ENCODE data around the gene CRKL.
"Not testable (repeated sequence)": the region's sequence is repeated elsewhere in the genome, so short reads cannot be mapped to it uniquely, and the experiment has no call there.

- TF ChIP-seq ZBTB1, ZNF558, ZNF133, ZNF48, ZNF549 (tag by site-specific recombination; IDR thresholded peaks at IDR 0.05): not testable (repeated sequence)
- TF ChIP-seq, protein P1, sequence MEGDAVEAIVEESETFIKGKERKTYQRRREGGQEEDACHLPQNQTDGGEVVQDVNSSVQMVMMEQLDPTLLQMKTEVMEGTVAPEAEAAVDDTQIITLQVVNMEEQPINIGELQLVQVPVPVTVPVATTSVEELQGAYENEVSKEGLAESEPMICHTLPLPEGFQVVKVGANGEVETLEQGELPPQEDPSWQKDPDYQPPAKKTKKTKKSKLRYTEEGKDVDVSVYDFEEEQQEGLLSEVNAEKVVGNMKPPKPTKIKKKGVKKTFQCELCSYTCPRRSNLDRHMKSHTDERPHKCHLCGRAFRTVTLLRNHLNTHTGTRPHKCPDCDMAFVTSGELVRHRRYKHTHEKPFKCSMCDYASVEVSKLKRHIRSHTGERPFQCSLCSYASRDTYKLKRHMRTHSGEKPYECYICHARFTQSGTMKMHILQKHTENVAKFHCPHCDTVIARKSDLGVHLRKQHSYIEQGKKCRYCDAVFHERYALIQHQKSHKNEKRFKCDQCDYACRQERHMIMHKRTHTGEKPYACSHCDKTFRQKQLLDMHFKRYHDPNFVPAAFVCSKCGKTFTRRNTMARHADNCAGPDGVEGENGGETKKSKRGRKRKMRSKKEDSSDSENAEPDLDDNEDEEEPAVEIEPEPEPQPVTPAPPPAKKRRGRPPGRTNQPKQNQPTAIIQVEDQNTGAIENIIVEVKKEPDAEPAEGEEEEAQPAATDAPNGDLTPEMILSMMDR (tag by site-specific recombination; IDR thresholded peaks at IDR 0.05), result not testable (repeated sequence)
- TF ChIP-seq, protein P2, sequence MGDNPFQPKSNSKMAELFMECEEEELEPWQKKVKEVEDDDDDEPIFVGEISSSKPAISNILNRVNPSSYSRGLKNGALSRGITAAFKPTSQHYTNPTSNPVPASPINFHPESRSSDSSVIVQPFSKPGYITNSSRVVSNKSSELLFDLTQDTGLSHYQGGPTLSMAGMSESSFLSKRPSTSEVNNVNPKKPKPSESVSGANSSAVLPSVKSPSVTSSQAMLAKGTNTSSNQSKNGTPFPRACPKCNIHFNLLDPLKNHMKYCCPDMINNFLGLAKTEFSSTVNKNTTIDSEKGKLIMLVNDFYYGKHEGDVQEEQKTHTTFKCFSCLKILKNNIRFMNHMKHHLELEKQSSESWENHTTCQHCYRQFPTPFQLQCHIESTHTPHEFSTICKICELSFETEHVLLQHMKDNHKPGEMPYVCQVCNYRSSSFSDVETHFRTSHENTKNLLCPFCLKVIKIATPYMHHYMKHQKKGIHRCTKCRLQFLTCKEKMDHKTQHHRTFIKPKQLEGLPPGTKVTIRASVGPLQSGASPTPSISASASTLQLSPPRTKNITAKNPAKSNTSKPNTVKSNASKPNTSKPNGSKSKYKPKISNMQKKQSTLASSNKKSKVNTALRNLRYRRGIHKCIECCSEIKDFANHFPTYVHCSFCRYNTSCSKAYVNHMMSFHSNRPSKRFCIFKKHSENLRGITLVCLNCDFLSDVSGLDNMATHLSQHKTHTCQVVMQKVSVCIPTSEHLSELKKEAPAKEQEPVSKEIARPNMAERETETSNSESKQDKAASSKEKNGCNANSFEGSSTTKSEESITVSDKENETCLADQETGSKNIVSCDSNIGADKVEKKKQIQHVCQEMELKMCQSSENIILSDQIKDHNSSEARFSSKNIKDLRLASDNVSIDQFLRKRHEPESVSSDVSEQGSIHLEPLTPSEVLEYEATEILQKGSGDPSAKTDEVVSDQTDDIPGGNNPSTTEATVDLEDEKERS (tag by site-specific recombination; IDR thresholded peaks at IDR 0.05), result not testable (repeated sequence)
Observed at GRCh38 chr22:20935049-20935448, 17.8 kb downstream of the CRKL start.

Measured in HEK293 (cell line).